B cell (primary cell): ENCODE measurements around the gene CASP2. TPM values are rescaled to one million over a fixed set of nuclear protein-coding genes. Genes with fewer than 3 reads are reported as not detected.

Experiments used
- ATAC-seq: fragments of 200-7000 bp; cut with Tn5 transposase; one replicate; pipeline ENCODE4 v1.10.0; 2021; ENCODE audit warnings: low read depth, mild to moderate bottlenecking, moderate number of reproducible peaks, moderate library complexity
- CTCF ChIA-PET: fragments of 350-600 bp; sonication (Branson Sonifier 250); formaldehyde crosslinking; loops from one replicate; lab custom pipeline; 2021; ENCODE audit warnings: antibody characterized with exemption, inconsistent platforms; lab: Charles Lee
- POLR2A ChIA-PET: fragments of 350-600 bp; sonication (Branson Sonifier 250); formaldehyde crosslinking; loops from one replicate; lab custom pipeline; 2021; ENCODE audit warnings: antibody characterized with exemption; lab: Charles Lee
- DNase-seq: peaks from one replicate; pipeline ENCODE4 v3.0.0; 2013
- H2AFZ ChIP-seq: 2 replicates; pipeline ENCODE4 v1.6.1; 2012; ENCODE audit warnings: mild to moderate bottlenecking, low read depth, low read length; ENCODE audit not compliant: insufficient read depth, poor library complexity, severe bottlenecking
- H3K27ac ChIP-seq, 2 donors: 1 replicate in 1 of 2; 2 replicates in 1 of 2; pipeline ENCODE4 v1.5.1; 2012 to 2013; ENCODE audit warnings: low read length in 2 of 2, mild to moderate bottlenecking in 2 of 2, moderate library complexity in 1 of 2
- H3K27me3 ChIP-seq, 4 experiments: fragments of 200-600 bp in 1 of 4; sonication (generic) in 1 of 4; replicated peaks in 1 of 4; 1 replicate in 2 of 4; 2 replicates in 2 of 4; pipeline versions ENCODE4 v1.6.1 to v1.7.0; 2013 to 2016; ENCODE audit warnings: low read length in 3 of 4, mild to moderate bottlenecking in 2 of 4, mixed read lengths in 1 of 4, moderate library complexity in 1 of 4; ENCODE audit not compliant: insufficient read depth in 4 of 4, control insufficient read depth in 3 of 4; ENCODE audit errors: control extremely low read depth in 1 of 4
- H3K36me3 ChIP-seq, 2 experiments: replicated peaks in 1 of 2; 1 replicate in 1 of 2; 2 replicates in 1 of 2; pipeline versions ENCODE4 v1.6.1 to v1.7.1; 2013; ENCODE audit warnings: low read length in 1 of 2; ENCODE audit not compliant: insufficient read depth in 2 of 2, control insufficient read depth in 1 of 2; ENCODE audit errors: control extremely low read depth in 1 of 2, extremely low read depth in 1 of 2
- H3K4me1 ChIP-seq, 2 donors: fragments of 200-600 bp in 1 of 2; sonication (generic) in 1 of 2; 1 replicate in 1 of 2; 2 replicates in 1 of 2; pipeline versions ENCODE4 v1.5.1 to v1.6.1; 2013 to 2017; ENCODE audit warnings: low read length in 2 of 2; ENCODE audit not compliant: control insufficient read depth in 2 of 2, insufficient read depth in 2 of 2
- H3K4me2 ChIP-seq: replicated peaks from 2 replicates; pipeline ENCODE3; 2012; ENCODE audit warnings: mild to moderate bottlenecking, low read depth, low read length; ENCODE audit not compliant: poor library complexity, severe bottlenecking
- H3K4me3 ChIP-seq, 5 experiments: fragments of 200-600 bp in 1 of 5; sonication (generic) in 1 of 5; 1 replicate in 3 of 5; 2 replicates in 2 of 5; pipeline versions ENCODE4 v1.5.1 to v1.7.0; 2011 to 2016; ENCODE audit warnings: low read length in 4 of 5, mild to moderate bottlenecking in 4 of 5, low read depth in 2 of 5, control low read depth in 1 of 5, moderate library complexity in 1 of 5; ENCODE audit not compliant: insufficient read depth in 1 of 5; ENCODE audit errors: control extremely low read depth in 1 of 5, extremely low read depth in 1 of 5
- H3K79me2 ChIP-seq: fragments of 200-600 bp; sonication (generic); one replicate; pipeline ENCODE4 v1.6.0; 2016; ENCODE audit warnings: low read length; ENCODE audit not compliant: control insufficient read depth, insufficient read depth
- H3K9ac ChIP-seq: fragments of 200-600 bp; sonication (generic); 2 replicates; pipeline ENCODE4 v1.6.1; 2017; ENCODE audit warnings: mild to moderate bottlenecking, low read length, moderate library complexity
- H3K9me3 ChIP-seq, 3 donors: one replicate each; pipeline versions ENCODE4 v1.6.1 to v1.7.1; 2013; ENCODE audit warnings: low read length in 2 of 3; ENCODE audit not compliant: control insufficient read depth in 2 of 3, insufficient read depth in 1 of 3; ENCODE audit errors: control extremely low read depth in 1 of 3
- H4K20me1 ChIP-seq: 2 replicates; pipeline ENCODE4 v1.6.0; 2012; ENCODE audit warnings: mild to moderate bottlenecking, low read length; ENCODE audit not compliant: insufficient read depth, control insufficient read depth, poor library complexity, severe bottlenecking
- H3K27ac Mint-ChIP-seq: one replicate; pipeline ENCODE4 v1.8.0; 2021; ENCODE audit warnings: mixed read lengths
- H3K27me3 Mint-ChIP-seq: one replicate; pipeline ENCODE4 v1.8.0; 2021; ENCODE audit warnings: mixed read lengths
- H3K4me1 Mint-ChIP-seq: one replicate; pipeline ENCODE4 v1.8.0; 2021; ENCODE audit warnings: mixed read lengths
- H3K4me3 Mint-ChIP-seq: one replicate; pipeline ENCODE4 v1.8.0; 2021; ENCODE audit warnings: mixed read lengths
- H3K9me3 Mint-ChIP-seq: one replicate; pipeline ENCODE4 v1.8.0; 2022; ENCODE audit warnings: mixed read lengths; ENCODE audit not compliant: insufficient read depth
- CTCF ChIP-seq: fragments of 200-600 bp; IDR thresholded peaks from one replicate; pipeline ENCODE4 v1.8.0; 2022; ENCODE audit warnings: antibody characterized with exemption, mild to moderate bottlenecking
- EZH2 ChIP-seq: IDR thresholded peaks from 2 replicates; pipeline ENCODE4 v1.6.1; 2012; ENCODE audit warnings: borderline replicate concordance, low read depth, mild to moderate bottlenecking, moderate library complexity, low read length; ENCODE audit not compliant: insufficient read depth, poor library complexity, severe bottlenecking
- WGBS: methylation state at CpG from one replicate; pipeline ENCODE4 v1.1.5; 2013; ENCODE audit warnings: missing lambda C conversion rate; ENCODE audit not compliant: insufficient coverage; 5-methylcytosine and 5-hydroxymethylcytosine counted together
- intact Hi-C: fragments of 100-400 bp; cut with micrococcal nuclease; formaldehyde crosslinking; loops from one replicate; pipeline ENCODE4 v1.10.0; 2022
- polyA plus RNA-seq: library from polyadenylated mRNA; depleted of rRNA; stranded (reverse); fragments of >200 nt; gene quantifications from 2 replicates; pipeline ENCODE4 v1.2.3, GENCODE V29; 2012
- total RNA-seq, 2 donors: library from RNA; stranded (reverse); fragments of 120-200 nt in 1 of 2; gene quantifications; 1 replicate in 1 of 2; 2 replicates in 1 of 2; pipeline versions ENCODE4 v1.2.3 to v1.2.4, GENCODE V29; 2013 to 2022

The CASP2 gene
- total and polyA plus RNA-seq, 2 donors (not counting 1 experiment from before 2014, with no cell fraction given) = 29.2 to 66.5 TPM

GRCh38 chr7:143250822-143251221 lies 37.3 kb upstream of the CASP2 start:
- Histone ChIP-seq H3K36me3 (no peaks in the 10 kb centered on the region), H3K9me3 (peaks cover 0 to 12% (median 0%) of the 10 kb centered on the region in 3 donors), H3K4me2 (peak overlapping the region; percentile 60), H3K4me1 (peaks cover 20 to 44% of the 10 kb centered on the region in 2 donors), H3K79me2 (no peaks in the 10 kb centered on the region), H2AFZ (peak overlapping the region; percentile 7), H4K20me1 (no peaks in the 10 kb centered on the region), H3K27me3 (no peaks in the 10 kb centered on the region), H3K27ac (peak overlapping the region in 1 of 2 donors; percentile 68), H3K4me3 (peak overlapping the region in 1 of 5 experiments; percentile 17), H3K9ac (peak overlapping the region; percentile 9)
- ATAC-seq (no peak), DNase-seq (no peak)
- Mint-ChIP-seq H3K4me1 (peaks cover 50% of the 10 kb centered on the region), H3K27me3 (no peaks in the 10 kb centered on the region), H3K27ac (peak overlapping the region; percentile 4), H3K4me3 (peak overlapping the region; percentile 42), H3K9me3 (peaks cover 5% of the 10 kb centered on the region)
- WGBS = no CpG with 5 or more reads among the region's 1 CpG
- no peak for TF ChIP-seq CTCF
- TF ChIP-seq EZH2 = no peak
- intact Hi-C loops = no loop called here
- ChIA-PET CTCF (interaction anchor here (0.8 to 2.4 kb wide), 3 partner anchors 10 to 49 kb away, joined by 3 to 16 read pairs (median 5); no protein-coding TSS in a partner anchor), POLR2A (no interaction called here)

- Histone ChIP-seq H3K79me2 (no peaks in the 10 kb centered on the region), H4K20me1 (no peaks in the 10 kb centered on the region), H3K27ac (peak overlapping the region in 1 of 2 donors; percentile 68), H3K9ac (no peak overlapping the region), H3K27me3 (no peaks in the 10 kb centered on the region), H3K9me3 (peaks cover 0 to 12% (median 0%) of the 10 kb centered on the region in 3 donors), H3K4me2 (peak overlapping the region; percentile 31), H2AFZ (no peak overlapping the region), H3K4me1 (peaks cover 25 to 46% of the 10 kb centered on the region in 2 donors), H3K36me3 (no peaks in the 10 kb centered on the region), H3K4me3 (no peak overlapping the region)
- ATAC-seq = no peak
- ChIA-PET POLR2A (interaction anchor here (1.4 kb wide), 1 partner anchor 11 kb away, joined by 3 read pairs; the partner anchor contains the start of gene GSTK1), CTCF (interaction anchor here (0.5 to 1.1 kb wide), 3 partner anchors 11 to 163 kb away, joined by 3 to 4 read pairs (median 3); no protein-coding TSS in a partner anchor)
- Mint-ChIP-seq H3K9me3 (peaks cover 5% of the 10 kb centered on the region), H3K27me3 (no peaks in the 10 kb centered on the region), H3K4me1 (peaks cover 53% of the 10 kb centered on the region), H3K4me3 (peak overlapping the region; percentile 41), H3K27ac (peak overlapping the region; percentile 1)
- TF ChIP-seq CTCF (no peak), EZH2 (no peak)
- DNase-seq = peak; percentile 20
- no CpG with 5 or more reads among the region's 2 CpGs for WGBS
- intact Hi-C loops = no loop called here
Measured at GRCh38 chr7:143252006-143252405, 36.1 kb upstream of the CASP2 start.
